Measurements from ENCODE around the gene CD83. TPM values are rescaled to one million over a fixed set of nuclear protein-coding genes. Genes with fewer than 3 reads are reported as not detected.
"Not testable (repeated sequence)": the region's sequence is repeated elsewhere in the genome, so short reads cannot be mapped to it uniquely, and the experiment has no call there.

The CD83 gene
- 1 to 10 TPM; 5.4 to 9.0 (median 6.3) TPM for total RNA-seq

GRCh38 chr6:14117158-14118090 is at the start of gene CD83:
Gene CD83 (plus strand): TSS chr6:14117772. CDS start chr6:14117812, 40 bp downstream.
- no peaks in the 10 kb centered on the region for H3K27me3 ChIP-seq
- no peak within 1 kb of the TSS for H3K27ac ChIP-seq
- H3K4me1 ChIP-seq, result peaks cover 15% of the 10 kb centered on the region
- H3K36me3 ChIP-seq, result no peaks in the 10 kb centered on the region
- no peak for TF ChIP-seq EP300 (IDR thresholded peaks at IDR 0.05)
- peak in 1 of 2 donors; percentile 53 for TF ChIP-seq POLR2A (IDR thresholded peaks at IDR 0.05)
- 2% methylated on average over 27 of the region's 106 CpGs for WGBS
- DNase-seq (ENCODE audit: low spot score in 2 of 2), result peak in 1 of 2 donors; percentile 72
- peak within 1 kb of the TSS; percentile 46 for H3K4me3 ChIP-seq
- H3K9me3 ChIP-seq, result no peaks in the 10 kb centered on the region

- Histone ChIP-seq H3K4me3 (no peak overlapping the region), H3K27me3 (no peaks in the 10 kb centered on the region), H3K36me3 (no peaks in the 10 kb centered on the region), H3K9me3 (no peaks in the 10 kb centered on the region), H3K4me1 (no peaks in the 10 kb centered on the region), H3K27ac (no peak overlapping the region)
- 68% methylated on average over 5 of the region's 5 CpGs for WGBS
- TF ChIP-seq POLR2A (IDR thresholded peaks at IDR 0.05) (no peak), POLR2AphosphoS5 (IDR thresholded peaks at IDR 0.05) (no peak), CTCF (IDR thresholded peaks at IDR 0.05) (no peak), EP300 (IDR thresholded peaks at IDR 0.05) (no peak)
- no peak for DNase-seq (ENCODE audit: low spot score in 2 of 2)
Observed at GRCh38 chr6:14068133-14068532, 49.4 kb upstream of the CD83 start.

DNA sequence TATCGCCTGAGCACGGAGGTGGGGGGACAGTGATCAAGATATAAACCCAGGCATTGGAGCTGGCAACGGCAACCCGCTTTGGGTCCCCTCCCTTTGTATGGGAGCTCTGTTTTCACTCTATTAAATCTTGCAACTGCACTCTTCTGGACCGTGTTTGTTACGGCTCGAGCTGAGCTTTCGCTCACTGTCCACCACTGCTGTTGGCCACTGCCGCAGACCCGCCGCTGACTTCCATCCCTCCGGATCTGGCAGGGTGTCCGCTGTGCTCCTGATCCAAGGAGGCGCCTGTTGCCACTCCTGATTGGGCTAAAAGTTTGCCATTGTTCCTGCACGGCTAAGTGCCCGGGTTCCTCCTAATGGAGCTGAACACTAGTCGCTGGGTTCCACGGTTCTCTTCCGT is 48.9 kb upstream of the CD83 start:
- Histone ChIP-seq H3K27me3 (no peaks in the 10 kb centered on the region), H3K4me3 (no peak overlapping the region), H3K27ac (no peak overlapping the region), H3K36me3 (no peaks in the 10 kb centered on the region), H3K9me3 (no peaks in the 10 kb centered on the region), H3K4me1 (no peaks in the 10 kb centered on the region)
- TF ChIP-seq CTCF (IDR thresholded peaks at IDR 0.05) (no peak), POLR2A (IDR thresholded peaks at IDR 0.05) (no peak), EP300 (IDR thresholded peaks at IDR 0.05) (no peak), POLR2AphosphoS5 (IDR thresholded peaks at IDR 0.05) (no peak)
- DNase-seq (ENCODE audit: low spot score in 2 of 2), result no peak
- WGBS, result 90% methylated on average over 19 of the region's 19 CpGs

DNA sequence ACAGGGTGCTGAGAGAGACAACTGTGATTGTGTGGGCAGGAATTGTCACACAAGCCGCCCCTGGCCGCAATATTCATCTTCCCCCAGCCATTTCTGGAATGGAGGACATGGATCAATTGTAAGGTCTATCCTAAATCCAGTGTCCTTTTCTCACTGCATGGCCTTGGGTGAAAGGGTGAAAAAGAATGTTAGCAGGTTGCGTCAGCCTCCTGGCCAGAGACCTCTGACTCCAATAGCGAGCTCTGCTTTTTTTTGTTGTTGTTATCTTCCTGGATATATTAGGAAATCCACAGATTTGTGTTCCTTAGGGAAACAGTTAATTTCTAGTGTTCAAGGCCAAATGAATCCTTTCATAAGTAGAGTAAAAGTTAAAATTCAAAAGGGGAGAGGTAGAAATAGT is 47.1 kb upstream of the CD83 start:
- H3K4me1 ChIP-seq, result peaks cover 8% of the 10 kb centered on the region
- TF ChIP-seq EP300 (IDR thresholded peaks at IDR 0.05) (no peak), CTCF (IDR thresholded peaks at IDR 0.05) (no peak), POLR2A (IDR thresholded peaks at IDR 0.05) (no peak), POLR2AphosphoS5 (IDR thresholded peaks at IDR 0.05) (no peak)
- DNase-seq (ENCODE audit: low spot score in 2 of 2), result no peak
- H3K27ac ChIP-seq, result no peak overlapping the region
- no peaks in the 10 kb centered on the region for H3K27me3 ChIP-seq
- H3K9me3 ChIP-seq, result no peaks in the 10 kb centered on the region
- no peaks in the 10 kb centered on the region for H3K36me3 ChIP-seq
- no peak overlapping the region for H3K4me3 ChIP-seq
- WGBS, result 90% methylated on average over 4 of the region's 4 CpGs

DNA sequence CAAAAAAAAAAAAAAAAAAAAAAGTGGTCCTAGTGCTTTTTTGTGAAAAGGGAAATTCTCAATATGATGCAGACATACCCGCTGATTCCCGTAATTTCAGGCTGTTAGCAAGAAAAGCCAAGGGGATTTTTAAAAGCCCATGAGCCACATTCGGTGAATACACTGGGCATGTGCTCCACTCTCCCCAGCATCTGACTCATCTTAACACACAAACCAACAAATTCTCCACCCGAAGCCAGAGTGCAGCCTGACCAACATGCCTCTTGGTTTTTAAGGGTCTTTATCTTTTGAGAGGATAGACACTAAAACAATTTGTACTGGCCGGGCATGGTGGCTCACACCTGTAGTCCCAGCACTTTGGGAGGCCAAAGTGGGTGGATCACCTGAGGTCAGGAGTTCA is 45.5 kb upstream of the CD83 start:
- WGBS, result 57% methylated on average over 5 of the region's 5 CpGs
- TF ChIP-seq POLR2AphosphoS5 (IDR thresholded peaks at IDR 0.05) (no peak), CTCF (IDR thresholded peaks at IDR 0.05) (no peak)
- no peak for DNase-seq (ENCODE audit: low spot score in 2 of 2)

DNA sequence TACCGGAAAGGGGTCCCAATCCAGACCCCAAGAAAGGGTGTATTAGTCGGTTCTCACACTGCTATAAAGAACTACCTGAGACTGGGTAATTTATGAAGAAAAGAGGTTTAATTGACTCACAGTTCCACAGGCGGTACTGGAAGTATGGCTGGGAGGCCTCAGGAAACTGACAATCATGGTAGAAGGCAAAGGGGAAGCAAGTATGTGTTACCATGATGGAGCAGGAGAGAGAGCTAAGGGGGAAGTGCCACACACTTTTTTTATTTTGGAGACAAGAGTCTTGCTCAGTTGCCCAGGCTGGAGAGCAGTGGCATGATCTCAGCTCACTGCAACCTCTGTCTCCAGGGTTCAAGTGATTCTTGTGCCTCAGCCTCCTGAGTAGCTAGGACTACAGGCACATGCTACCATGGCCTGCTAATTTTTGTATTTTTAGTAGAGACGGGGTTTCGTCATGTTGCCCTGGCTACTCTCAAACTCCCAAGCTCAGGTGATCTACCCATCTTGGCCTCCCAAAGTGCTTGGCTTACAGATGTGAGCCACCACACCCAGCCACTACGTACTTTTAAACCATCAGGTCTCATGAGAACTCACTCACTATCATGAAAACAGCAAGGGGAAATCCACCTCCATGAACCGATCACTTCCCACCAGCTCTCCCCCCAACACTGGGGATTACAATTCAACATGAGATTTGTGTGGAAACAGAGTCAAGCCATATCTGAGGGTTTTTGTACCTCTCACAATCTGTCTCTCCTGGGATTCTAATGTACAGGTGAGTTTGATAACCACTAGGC is 43.8 kb upstream of the CD83 start:
- H3K27me3 ChIP-seq; H3K4me1 ChIP-seq; H3K27ac ChIP-seq; H3K9me3 ChIP-seq; H3K36me3 ChIP-seq; H3K4me3 ChIP-seq; DNase-seq (ENCODE audit: low spot score in 2 of 2): not testable (repeated sequence)
- WGBS, result 93% methylated on average over 7 of the region's 7 CpGs

More for the DNA sequence above, 45.5 kb upstream of the CD83 start:
- Histone ChIP-seq H3K27ac (no peak overlapping the region), H3K4me1 (peaks cover 8% of the 10 kb centered on the region), H3K4me3 (no peak overlapping the region), H3K9me3 (no peaks in the 10 kb centered on the region), H3K27me3 (no peaks in the 10 kb centered on the region), H3K36me3 (no peaks in the 10 kb centered on the region)
